GM19025 (cell line): Measurements from ENCODE around the gene PPHLN1.

ENCODE experiments used
- ATAC-seq: cut with Tn5 transposase; IDR thresholded peaks from one replicate; pipeline ENCODE4 v1.9.1; 2021; ENCODE audit warnings: mild to moderate bottlenecking, low read depth, moderate library complexity; ENCODE audit not compliant: unreplicated experiment

The PPHLN1 gene

DNA sequence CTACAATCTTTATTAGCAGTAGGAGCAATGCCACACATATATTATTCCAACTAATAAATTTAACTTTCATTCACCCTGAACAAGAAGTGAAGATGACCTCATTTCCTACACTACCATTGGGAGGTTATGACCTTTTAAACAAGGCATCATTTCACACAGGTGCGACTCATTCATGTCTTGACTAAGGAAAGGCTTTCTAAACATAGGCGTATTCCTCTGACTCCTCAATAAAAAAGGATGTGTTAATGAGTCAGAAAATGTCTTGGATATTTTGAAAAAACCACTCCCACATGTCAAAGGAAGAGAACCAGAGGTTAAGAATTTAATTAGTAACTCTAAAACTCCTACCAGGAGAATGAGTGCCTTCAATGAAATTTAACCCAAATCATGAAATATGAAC lies 148.4 kb downstream of the PPHLN1 start:
- no peak for ATAC-seq

DNA sequence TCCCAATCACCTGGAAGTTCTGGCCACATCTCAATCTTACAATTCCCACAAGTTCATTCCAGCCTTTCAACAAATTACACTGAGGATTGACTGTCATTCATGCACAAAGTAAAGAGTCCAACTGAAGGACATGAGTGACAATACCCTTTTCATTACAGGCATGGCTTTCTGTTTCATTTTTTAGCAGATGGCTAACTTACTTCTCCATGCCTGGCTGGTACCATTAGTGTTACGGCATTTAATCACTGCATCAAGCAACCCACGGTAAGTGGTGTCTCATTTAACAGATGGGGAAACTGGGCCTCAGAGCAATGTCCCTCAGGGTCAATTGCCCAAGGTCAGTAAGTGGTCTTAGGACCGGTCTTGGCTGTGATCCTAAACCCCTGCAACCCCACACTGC lies 149.1 kb downstream of the PPHLN1 start:
- no peak for ATAC-seq

DNA sequence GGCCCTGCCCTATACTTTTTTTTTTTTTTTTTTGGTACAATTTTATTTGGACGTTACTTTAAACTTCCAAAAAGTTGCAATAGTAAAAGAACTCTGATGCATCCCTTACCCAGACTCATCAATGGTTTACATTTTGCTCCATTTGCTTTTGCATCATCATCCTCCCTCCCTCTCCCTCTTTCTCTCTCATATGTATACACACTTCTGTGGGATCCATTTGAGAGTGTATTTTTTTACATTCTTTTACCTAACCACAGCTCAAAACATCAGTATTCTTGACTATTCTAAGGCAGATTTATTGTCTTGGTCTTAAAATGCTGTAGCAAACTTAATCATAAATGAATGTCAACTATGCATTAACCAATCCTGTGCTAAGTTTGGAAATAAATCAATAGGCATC lies 152.0 kb downstream of the PPHLN1 start:
- no peak for ATAC-seq

DNA sequence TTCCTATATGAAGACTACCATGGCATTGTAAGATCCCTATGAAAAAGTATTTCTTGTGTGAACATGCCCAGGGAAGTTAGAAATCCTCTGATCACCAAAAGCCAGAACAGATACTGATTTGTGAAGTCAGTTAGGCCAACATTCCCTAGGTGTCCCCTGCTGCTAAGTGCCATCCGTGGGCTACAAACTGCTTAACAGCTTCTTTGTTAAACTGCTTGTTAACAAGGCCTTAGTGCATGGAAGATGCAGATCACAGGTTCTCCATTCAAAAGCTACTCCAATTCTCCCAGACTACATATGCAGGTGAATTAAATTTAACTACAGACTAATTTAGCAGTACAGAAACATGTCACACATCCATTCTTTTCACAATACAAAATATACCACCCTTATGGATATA lies 155.4 kb downstream of the PPHLN1 start:
- no peak for ATAC-seq

DNA sequence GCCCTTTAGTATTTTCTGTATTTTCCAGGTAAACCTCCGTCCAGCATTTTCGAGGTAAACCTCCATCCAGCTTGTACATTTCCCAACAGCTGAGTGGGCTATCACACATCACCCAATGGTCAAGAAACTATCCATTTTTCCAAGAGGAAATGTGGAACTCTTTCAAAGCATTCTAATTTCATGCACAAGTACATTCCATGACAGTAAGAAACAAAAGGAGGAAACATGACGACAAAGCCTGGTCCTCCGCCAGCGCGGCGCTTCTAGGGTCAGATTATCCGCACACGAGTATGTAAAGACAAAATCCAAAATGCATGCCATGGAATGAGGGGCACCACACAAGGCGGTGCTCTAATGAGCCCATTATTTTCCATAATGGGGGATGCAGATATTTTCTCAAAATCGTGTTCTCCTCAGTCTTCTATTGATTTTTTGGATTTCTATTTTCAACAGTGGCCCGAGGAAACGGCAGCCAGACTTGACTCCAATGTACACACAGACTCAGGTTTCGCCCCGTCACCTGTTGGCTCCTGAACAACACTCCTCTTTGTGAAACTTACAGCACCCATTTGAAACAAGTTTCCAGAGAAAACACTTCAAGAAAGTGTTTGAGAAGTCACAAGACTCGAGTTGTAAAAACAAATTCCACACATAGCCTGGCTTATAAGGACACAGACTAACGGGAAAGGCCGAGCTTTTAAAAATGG lies 156.2 kb downstream of the PPHLN1 start:
- no peak for ATAC-seq

DNA sequence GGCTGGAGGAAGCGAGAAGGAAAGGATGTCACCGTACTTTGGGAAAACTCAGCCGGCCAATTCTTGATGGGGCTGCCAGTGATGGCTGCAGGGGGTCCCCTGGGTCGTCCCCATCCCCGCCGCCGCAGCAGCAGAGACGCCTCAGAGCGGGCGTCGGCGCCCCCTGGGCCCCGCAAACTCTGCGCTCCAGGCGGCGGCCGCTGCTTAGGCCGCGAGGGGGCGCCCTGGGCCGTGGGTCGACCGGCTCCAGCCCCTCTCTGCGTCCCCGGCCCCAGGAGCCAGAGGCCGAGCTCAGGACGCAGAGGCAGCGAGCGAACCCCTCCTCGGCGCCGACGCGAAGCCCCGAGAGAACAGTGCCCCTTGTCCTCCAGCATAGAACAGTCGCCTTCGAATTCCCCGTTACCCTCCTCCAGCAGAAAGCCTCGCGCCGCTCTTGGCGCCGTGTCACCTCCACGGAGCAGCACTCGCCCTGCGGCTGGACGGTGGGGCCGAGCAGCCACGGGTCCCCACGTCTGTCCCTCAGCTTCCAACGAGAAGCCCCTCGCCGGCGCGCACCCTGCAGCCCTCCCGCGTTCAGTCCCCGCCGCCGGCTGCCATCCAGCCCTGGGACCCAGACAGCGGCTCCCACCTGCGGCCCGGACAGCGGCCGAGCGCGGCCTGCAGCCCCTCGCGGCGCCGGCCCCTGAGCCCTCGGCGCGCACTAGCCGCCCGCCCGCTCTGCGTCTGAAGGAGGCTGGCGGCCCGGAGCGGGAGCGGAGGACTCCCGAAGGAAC lies 157.0 kb downstream of the PPHLN1 start:
- peak; percentile 67 for ATAC-seq

DNA sequence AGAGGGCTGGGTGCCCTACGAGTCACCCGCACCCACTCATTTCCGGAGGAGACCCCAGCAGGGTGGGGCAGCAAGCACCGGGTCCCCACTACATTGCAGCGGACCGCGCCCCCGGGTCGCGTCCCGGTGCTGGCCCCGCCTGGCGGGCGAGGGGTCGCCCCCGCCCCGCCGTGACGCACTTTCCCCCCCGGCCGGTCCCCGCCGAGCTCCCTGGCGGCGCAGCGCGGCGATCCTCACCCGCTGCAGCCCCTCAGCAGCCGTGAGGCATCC lies 157.5 kb downstream of the PPHLN1 start:
- ATAC-seq = peak; percentile 23

DNA sequence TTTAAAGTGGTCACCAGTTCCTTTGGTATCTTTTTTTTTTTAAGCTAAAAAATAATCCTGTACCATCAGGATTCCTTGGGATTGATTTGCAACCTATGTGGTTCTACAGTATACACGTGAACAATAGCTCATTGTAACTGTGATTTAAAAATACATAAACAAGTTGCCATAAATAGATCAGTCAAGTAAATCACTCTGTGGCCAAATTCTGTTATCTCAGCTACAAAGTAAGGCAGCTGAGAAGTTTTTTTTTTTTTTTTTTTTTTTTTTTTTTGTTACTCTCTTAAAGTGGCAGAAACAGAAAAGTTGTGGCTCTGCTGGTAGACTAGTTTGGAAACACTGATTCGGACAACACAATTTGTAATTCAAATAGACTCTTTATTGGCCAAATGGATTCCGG lies 159.0 kb downstream of the PPHLN1 start:
- ATAC-seq = no peak

DNA sequence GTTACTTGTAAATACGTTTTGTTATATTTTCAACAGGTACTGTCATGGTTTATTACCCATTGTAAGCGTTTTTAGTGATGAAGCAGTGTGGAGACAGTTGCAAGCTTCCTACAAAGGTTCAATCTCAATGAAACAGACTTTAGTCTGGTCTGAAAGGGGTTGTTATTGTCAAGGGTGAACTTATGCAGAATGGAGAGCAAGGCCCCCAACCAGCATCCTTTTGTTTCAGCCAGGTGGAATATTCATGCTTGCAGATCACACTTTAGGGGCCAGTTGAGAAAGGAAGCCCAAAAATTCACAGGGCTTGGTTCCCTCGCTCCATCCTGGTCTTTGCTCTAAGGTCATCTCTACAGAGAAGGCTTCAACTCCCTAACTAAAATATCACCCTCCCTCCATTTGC lies 159.9 kb downstream of the PPHLN1 start:
- no peak for ATAC-seq

DNA sequence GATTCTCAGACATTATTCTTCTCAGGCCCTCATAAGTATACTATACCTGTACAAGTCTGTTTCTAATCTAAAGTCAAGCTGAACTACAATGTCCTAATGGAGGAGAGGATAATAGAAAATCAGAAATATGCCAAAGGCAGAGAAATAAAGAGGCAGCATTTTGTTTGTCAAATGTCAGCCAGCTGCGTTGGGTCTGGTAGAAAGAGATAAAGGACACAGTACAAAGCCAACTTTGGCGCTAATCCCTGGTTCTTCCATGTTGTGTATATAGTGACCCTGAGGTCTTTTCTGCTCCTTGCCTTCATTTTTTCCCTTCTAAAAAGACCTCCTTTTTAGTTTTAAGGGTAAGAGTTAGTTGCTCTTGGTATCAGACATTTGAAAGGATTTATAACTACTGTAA lies 160.4 kb downstream of the PPHLN1 start:
- no peak for ATAC-seq

DNA sequence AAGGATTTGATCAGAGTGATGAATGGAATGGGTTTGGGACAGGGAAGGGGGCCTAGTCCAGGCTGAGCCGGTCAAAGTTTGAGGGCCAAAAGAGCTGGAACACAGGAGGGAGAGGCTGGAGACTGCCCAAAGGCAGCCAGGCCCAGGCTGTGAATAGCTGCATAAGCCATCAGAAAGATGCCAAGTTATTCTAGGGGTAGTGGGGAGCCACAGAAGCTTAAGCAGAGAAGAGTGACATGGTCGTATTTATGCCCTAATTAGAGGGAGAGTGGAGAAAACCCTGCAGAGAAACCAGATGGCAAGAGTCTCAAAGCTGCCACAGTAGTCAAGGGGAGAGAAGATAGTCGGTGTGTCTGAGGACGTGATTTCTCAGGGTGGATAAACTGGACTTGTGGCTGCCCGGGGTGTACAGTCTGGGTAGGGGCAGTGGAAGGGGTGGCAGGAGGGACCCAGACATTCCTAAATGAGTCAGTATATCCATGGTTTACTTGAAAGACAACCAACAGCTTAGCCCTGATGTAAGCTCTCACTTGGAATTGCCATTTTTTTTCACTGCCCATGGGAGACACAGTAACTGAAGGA lies 164.4 kb downstream of the PPHLN1 start:
- ATAC-seq = no peak
